Epithelial cell of proximal tubule (primary cell): ENCODE results near the gene NCKAP1. TPM values are rescaled to one million over a fixed set of nuclear protein-coding genes. Genes with fewer than 3 reads are reported as not detected.
A peak's percentile ranks its signal among the peaks of the same experiment; 100 is the strongest.
"Not testable (repeated sequence)": the region's sequence is repeated elsewhere in the genome, so short reads cannot be mapped to it uniquely, and the experiment has no call there.

Experiments used
- DNase-seq: peaks from one replicate; pipeline ENCODE4 v3.0.0-alpha.2; 2011; ENCODE audit warnings: low read depth
- H3K4me3 ChIP-seq: 2 replicates; pipeline ENCODE4 v1.5.1; 2011; ENCODE audit warnings: low read depth, mild to moderate bottlenecking, low read length
- CTCF ChIP-seq: conservative IDR thresholded peaks from 2 replicates; pipeline ENCODE4 v1.5.1; 2012; ENCODE audit warnings: low read depth, mild to moderate bottlenecking, low read length
- total RNA-seq: library from RNA; depleted of rRNA; stranded (reverse); fragments of >200 nt; gene quantifications from 2 replicates; pipeline ENCODE4 v1.2.3, GENCODE V29; 2015

The NCKAP1 gene
- total RNA-seq, 1 donor from 2014 or later, result 79.5 TPM

- no peak for TF ChIP-seq CTCF
- peak overlapping the region; percentile 31 for H3K4me3 ChIP-seq
- no peak for DNase-seq
These were observed 147.4 kb downstream of the NCKAP1 start for GRCh38 chr2:182890773-182891378.

GRCh38 chr2:182890305-182890704 is 148.0 kb downstream of the NCKAP1 start:
- H3K4me3 ChIP-seq, result no peak overlapping the region
- no peak for DNase-seq
- no peak for TF ChIP-seq CTCF

DNA sequence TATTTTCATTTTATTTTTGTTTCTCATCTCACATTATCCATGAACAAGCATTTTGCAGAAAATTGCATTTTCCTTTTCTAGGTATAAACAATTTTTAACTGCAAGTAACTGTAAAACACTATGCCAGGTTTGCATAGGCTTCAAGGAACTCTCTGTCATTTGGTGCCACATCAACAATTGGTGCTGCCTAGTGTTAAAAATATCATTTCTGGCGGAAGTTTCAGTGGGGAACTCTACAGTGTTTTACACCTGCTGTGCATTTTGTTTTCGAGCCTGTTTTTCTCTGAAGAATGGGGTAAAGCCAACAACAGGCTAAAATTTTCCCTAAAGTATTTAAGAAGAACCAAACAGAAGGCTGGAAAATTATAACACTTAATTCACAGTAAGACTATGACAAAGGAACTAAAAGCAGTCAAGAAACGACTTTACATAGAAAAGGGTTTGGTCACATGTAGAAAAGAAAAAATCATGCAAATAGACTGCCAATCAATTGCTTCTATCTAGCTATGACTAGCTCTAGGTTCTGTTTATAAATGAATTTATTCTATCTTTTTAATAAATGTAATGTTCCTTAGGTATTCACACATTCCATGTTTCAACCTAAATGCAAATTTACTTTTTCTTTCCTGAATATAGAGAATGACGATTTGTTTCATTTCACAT is 150.4 kb downstream of the NCKAP1 start:
- TF ChIP-seq CTCF, result no peak
- H3K4me3 ChIP-seq, result no peak overlapping the region
- DNase-seq, result no peak

- no peak overlapping the region for H3K4me3 ChIP-seq
- no peak for DNase-seq
- no peak for TF ChIP-seq CTCF
These were observed 151.2 kb downstream of the NCKAP1 start for GRCh38 chr2:182887093-182887492.

GRCh38 chr2:182885771-182886170 is 152.5 kb downstream of the NCKAP1 start:
- no peak for DNase-seq
- H3K4me3 ChIP-seq, result no peak overlapping the region
- TF ChIP-seq CTCF, result no peak

- no peak for DNase-seq
- no peak overlapping the region for H3K4me3 ChIP-seq
- no peak for TF ChIP-seq CTCF
These were observed 154.8 kb downstream of the NCKAP1 start for GRCh38 chr2:182883451-182883850.

DNA sequence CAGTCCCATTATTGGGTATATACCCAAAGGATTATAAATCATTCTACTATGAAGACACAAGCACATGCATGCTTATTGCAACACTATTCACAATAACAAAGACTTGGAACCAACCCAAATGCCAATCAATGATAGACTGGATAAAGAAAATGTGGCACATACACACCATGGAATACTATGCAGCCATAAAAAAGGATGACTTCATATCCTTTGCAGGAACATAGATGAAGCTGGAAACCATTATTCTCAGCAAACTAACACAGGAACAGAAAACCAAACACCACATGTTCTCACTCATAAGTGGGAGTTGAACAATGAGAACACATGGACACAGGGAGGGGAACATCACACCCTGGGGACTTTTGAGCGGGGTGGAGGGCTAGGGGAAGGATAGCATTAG is 158.2 kb downstream of the NCKAP1 start:
- not testable (repeated sequence) for H3K4me3 ChIP-seq, DNase-seq

DNA sequence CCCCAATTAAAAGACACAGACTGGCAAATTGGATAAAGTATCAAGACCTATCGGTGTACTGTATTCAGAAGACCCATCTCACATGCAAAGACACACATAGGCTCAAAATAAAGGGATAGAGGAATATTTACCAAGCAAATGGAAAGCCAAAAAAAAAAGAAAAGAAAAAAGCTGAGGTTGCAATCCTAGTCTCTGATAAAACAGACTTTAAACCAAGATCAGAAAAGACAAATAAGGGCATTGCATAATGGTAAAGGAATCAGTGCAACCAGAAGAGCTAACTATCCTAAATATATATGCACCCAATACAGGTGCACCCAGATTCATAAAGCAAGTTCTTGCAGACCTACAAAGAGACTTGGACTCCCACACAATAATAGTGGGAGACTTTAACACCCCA is 161.6 kb downstream of the NCKAP1 start:
- not testable (repeated sequence) for DNase-seq

More for the DNA sequence above, 161.6 kb downstream of the NCKAP1 start:
- H3K4me3 ChIP-seq, result not testable (repeated sequence)
